ENCODE measurements around the gene ODAD2. TPM values are rescaled to one million over a fixed set of nuclear protein-coding genes. Genes with fewer than 3 reads are reported as not detected.

Gene ODAD2
- total RNA-seq, 1 donor from 2014 or later = not detected

- Mint-ChIP-seq H3K4me1 (ENCODE audit: low read depth, unreplicated experiment) (peaks cover 4% of the 10 kb centered on the region), H3K27me3 (ENCODE audit: unreplicated experiment) (no peaks in the 10 kb centered on the region), H3K36me3 (ENCODE audit: unreplicated experiment) (no peaks in the 10 kb centered on the region), H3K27ac (ENCODE audit: unreplicated experiment) (no peak overlapping the region), H3K4me3 (ENCODE audit: unreplicated experiment) (no peak overlapping the region), H3K9me3 (ENCODE audit: unreplicated experiment) (no peaks in the 10 kb centered on the region)
- TF ChIP-seq CTCF (IDR thresholded peaks at IDR 0.05; ENCODE audit: partially characterized antibody, unreplicated experiment) = no peak
- DNase-seq = no peak
These were observed 227.6 kb downstream of the ODAD2 start for GRCh38 chr10:27771231-27771630.

GRCh38 chr10:27770181-27770580, 228.7 kb downstream of the ODAD2 start:
- no peaks in the 10 kb centered on the region for H3K27me3 Mint-ChIP-seq (ENCODE audit: unreplicated experiment)
- DNase-seq = no peak
- H3K4me3 Mint-ChIP-seq (ENCODE audit: unreplicated experiment) = no peak overlapping the region
- H3K9me3 Mint-ChIP-seq (ENCODE audit: unreplicated experiment) = no peaks in the 10 kb centered on the region
- H3K27ac Mint-ChIP-seq (ENCODE audit: unreplicated experiment) = no peak overlapping the region
- TF ChIP-seq CTCF (IDR thresholded peaks at IDR 0.05; ENCODE audit: partially characterized antibody, unreplicated experiment) = no peak
- H3K36me3 Mint-ChIP-seq (ENCODE audit: unreplicated experiment) = no peaks in the 10 kb centered on the region
- H3K4me1 Mint-ChIP-seq (ENCODE audit: low read depth, unreplicated experiment) = peaks cover 4% of the 10 kb centered on the region
